DMS153 (cell line): ENCODE measurements around the gene CALN1.

ENCODE experiments used
- DNase-seq: peaks from one replicate; lab custom pipeline; 2025; lab: John Stamatoyannopoulos, UW

CALN1 gene

DNA sequence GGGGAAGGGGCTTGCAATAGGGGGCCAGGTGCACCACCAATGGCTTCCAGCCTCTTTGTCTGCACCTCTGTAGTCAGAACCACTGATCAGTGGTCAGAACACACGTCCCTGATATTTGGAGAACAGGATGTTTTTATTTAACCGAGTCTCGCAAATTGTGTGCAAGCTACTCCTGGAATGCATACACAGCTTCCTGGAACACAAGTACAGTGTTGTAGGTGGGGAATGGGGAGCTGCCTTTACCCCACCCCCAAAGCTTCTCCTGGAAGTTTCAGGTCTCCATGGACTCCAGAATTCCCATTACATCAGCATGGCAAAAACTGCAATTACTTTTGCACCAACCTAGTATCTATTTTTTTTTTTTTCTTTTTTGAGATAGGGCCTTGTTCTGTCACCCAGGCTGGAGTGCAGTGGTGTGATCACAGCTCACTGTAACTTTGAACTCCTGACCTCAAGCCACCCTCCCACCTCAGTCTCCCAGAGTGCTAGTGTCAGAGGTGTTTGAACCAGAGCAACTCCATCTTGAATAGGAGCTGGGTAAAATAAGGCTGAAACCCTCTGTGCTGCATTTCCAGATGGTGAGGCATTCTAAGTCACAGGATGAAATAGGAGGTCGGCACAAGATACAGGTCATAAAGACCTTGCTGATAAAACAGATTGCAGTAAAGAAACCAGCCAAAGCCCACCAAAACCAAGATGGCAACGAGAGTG is 374.0 kb downstream of the CALN1 start:
- no peak for DNase-seq

DNA sequence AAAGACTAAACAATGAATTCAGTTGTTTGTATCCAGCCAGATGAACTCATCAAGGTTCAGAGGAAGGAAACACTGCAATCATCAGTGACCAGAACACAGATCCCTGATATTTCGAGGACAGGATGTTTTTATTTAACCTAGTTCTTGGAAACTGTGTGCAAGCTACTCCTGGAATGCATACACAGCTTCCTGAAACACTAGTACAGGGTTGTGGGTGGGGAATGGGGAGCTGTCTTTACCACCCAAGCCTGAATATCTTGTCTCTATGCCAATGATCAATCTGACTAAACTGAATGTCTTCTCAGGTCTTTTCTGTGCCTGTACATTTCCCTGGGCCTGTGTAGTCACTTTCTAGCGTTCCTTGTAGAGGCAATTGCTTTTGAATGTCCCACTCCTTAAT is 374.6 kb downstream of the CALN1 start:
- DNase-seq: no peak

DNA sequence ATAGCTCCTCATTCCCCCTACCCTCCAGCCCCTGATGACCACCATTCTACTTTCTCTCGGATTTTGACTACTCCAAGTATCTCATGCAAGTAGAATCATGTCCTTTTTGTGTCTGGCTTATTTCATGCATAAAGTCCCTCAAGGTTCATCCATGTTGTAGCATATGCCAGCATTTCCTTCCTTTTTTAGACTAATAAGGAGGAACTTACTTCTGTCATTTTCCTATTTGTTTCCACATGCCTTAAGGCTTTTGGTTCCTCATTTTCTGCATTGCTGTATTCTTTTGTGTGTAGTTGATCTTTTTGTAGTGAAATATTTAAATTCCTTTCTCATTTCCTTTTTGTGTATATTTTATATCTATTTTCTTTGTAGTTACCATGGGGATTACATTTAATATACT is 376.9 kb downstream of the CALN1 start:
- DNase-seq: no peak

- DNase-seq: no peak
Measured at GRCh38 chr7:72032934-72033333, 379.2 kb downstream of the CALN1 start.

DNA sequence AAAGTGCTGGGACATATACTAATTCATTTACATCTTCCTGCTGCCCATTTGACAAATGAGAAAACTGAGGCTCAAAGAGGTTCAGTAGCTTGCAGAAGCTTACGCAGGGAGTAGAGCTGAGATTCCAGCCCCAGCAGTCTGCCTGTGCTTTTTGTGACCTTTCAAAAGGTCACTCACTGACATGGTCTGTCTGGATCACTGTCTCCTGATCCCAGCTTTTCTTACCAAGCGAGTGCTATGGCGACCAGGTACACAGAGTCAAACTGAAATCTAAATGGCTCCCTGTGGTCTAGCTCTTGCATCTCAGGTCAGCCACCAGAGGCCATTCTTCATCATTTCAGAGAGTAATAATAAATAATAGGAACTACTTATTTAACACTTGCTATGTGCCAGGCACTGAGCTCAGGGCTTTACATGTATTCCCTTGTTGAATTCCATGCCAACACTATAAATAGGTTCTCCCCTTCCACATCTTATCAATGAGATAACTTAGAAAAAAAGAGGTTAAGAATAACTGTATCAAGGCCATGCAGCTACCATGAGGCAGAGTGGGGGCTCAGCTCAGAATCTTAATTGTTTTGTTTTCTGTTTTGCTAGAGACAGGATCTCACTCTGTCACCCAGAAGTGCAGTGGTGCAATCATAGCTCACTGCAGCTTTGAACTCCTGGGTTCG is 381.0 kb downstream of the CALN1 start:
- DNase-seq: no peak

GRCh38 chr7:72028267-72028666 is 383.9 kb downstream of the CALN1 start:
- no peak for DNase-seq

GRCh38 chr7:72025381-72025960 is 386.7 kb downstream of the CALN1 start:
- DNase-seq: no peak

- DNase-seq: no peak
Measured at GRCh38 chr7:72023926-72024325, 388.2 kb downstream of the CALN1 start.

DNA sequence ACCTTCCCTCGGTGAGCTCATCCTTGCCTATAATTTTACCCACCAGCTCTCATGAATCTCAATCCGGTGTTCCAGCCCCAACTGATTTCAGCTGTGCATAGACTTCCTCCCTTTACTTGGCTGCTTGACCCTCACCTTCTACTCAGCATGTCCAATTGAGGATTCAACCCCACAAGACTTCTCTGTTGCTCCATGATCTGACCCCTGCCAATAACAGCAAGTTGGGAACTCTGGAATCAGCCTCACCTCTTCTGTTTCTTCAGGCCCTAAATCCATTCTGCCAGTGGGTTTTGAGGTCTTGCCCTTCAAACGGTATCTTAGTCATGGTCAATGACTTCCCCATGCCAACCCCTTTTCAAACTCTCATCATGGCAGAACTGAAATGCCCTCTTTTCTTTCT is 390.4 kb downstream of the CALN1 start:
- no peak for DNase-seq

- DNase-seq: no peak
Measured at GRCh38 chr7:72020311-72020710, 391.8 kb downstream of the CALN1 start.

GRCh38 chr7:72019436-72019835 is 392.7 kb downstream of the CALN1 start:
- DNase-seq: no peak

- DNase-seq: no peak
Measured at GRCh38 chr7:72017756-72018155, 394.4 kb downstream of the CALN1 start.

DNA sequence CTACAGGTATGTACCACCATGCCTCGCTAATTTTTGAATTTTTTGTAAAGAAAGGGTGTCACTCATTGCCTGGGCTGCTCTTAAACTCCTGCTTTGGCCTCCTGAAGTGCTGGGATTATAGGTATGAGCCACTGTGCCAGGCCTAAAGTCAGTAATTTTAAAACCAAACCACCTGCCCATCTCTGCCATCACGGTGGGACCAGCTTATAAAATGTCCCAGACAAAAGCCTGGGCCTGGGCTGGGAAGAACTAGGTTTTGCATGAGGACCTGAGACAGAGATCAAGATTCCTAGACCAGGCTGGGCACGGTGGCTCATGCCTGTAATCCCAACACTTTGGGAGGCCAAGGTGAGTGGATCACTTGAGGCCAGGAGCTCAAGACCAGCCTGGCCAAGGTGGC is 395.6 kb downstream of the CALN1 start:
- no peak for DNase-seq

- DNase-seq: no peak
Measured at GRCh38 chr7:72015136-72015535, 397.0 kb downstream of the CALN1 start.

GRCh38 chr7:72007018-72007417 is 405.1 kb downstream of the CALN1 start:
- DNase-seq: no peak

- no peak for DNase-seq
Measured at GRCh38 chr7:72003236-72003635, 408.9 kb downstream of the CALN1 start.

GRCh38 chr7:71996141-71996540 is 416.0 kb downstream of the CALN1 start:
- DNase-seq: no peak

DNA sequence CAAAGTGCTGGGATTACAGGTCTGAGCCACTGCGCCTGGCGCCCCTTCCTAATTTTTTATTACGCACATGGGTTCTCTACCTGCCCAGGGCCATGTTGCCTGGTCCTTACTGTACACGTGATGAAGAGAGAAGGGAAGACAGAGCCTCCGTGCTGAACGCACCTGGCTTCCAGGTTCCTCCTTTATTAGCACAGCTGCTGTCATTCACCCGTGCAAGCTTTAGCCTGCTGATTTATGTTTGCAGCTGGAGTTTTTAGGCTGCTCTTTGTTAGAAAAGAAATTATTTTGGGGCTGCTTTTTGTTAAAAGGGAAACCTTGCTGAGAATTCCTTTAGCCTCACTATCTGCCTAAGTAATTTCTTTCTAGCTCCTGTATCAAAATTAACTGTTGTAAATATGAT is 417.0 kb downstream of the CALN1 start:
- DNase-seq: no peak

DNA sequence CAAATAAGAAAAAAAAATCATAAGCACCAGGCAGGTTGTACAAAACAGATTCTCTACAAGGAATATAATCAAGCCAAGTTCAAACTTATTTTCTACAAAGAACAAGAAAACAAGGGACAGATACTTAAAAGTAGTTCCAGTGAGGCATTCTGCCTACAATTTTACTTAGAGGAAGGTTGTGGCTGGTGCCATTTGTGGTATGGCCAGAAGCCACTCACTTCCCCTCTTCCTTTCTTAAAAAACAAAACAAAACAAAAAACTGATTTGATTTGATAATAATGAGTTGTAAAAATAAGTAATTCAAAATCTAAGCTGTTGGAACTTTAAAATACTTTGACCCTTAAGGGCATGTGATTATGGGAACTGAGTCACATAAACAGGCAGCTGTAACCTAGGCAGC is 420.6 kb downstream of the CALN1 start:
- DNase-seq: no peak

- no peak for DNase-seq
Measured at GRCh38 chr7:71990138-71990462, 422.0 kb downstream of the CALN1 start.

GRCh38 chr7:71988201-71988600 is 423.9 kb downstream of the CALN1 start:
- DNase-seq: no peak

DNA sequence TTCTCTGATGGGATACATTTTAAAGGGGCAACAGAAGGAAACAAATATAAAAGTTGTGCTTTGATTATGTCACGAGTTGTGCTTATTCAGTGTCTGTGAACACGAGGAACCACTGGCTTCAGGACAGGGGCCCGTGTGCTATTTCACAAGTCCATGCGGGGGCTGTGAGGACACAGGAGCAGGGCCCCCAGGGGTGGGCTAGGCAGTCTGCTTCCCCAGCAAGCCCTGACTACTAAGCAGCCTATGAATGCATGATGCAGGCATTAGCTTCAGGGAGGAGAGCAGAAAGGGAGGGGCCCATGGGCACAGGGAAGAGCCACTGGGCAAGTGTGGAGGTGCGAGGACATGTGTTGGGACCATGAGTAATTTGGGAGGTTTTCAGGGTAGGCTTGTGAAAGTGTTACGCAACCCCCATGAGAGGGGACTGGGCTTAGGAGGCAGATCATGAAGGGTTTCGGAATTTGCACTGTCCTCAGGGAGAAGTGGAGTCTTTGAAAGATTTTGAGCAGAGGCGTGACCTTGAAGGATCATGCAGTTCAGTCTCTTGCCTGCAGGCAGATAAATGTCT is 424.9 kb downstream of the CALN1 start:
- no peak for DNase-seq

DNA sequence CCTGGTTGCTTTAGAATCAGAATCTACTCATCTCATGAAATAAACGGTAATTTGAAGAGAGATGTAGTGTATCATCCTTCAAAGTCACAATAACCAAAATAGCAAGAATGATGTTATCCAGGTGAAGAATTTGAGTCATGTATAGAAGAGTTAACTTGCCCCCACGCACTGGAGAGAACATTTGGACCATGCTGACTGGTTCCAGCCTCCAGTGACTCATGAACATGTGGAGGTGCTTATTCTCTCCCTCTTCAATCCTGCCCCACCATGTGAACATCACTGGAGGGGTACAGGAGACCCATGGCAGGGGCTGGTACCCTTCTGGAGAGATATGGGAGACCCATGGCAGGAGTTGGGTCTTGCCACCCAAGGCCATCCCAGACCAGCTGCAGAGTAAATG is 427.8 kb downstream of the CALN1 start:
- DNase-seq: no peak
